HG03342 (cell line): ENCODE results near the gene APOL6.
"Not testable (repeated sequence)": the region's sequence is repeated elsewhere in the genome, so short reads cannot be mapped to it uniquely, and the experiment has no call there.

Experiments used
- ATAC-seq: cut with Tn5 transposase; IDR thresholded peaks from one replicate; pipeline ENCODE4 v1.9.1; 2021; ENCODE audit warnings: mild to moderate bottlenecking, moderate library complexity; ENCODE audit not compliant: unreplicated experiment

Gene APOL6

GRCh38 chr22:35674335-35674734 lies 26.1 kb downstream of the APOL6 start:
- no peak for ATAC-seq

GRCh38 chr22:35676065-35676464 lies 27.8 kb downstream of the APOL6 start:
- not testable (repeated sequence) for ATAC-seq

GRCh38 chr22:35677460-35678187 lies 29.4 kb downstream of the APOL6 start:
- no peak for ATAC-seq

GRCh38 chr22:35678836-35679235 lies 30.6 kb downstream of the APOL6 start:
- ATAC-seq = no peak

GRCh38 chr22:35679492-35679891 lies 31.2 kb downstream of the APOL6 start:
- ATAC-seq = not testable (repeated sequence)

GRCh38 chr22:35681454-35682052 lies 33.3 kb downstream of the APOL6 start:
- no peak for ATAC-seq

- ATAC-seq = no peak
These were observed 35.3 kb downstream of the APOL6 start for GRCh38 chr22:35683560-35683959.

- no peak for ATAC-seq
These were observed 36.0 kb downstream of the APOL6 start for GRCh38 chr22:35684270-35684700.

GRCh38 chr22:35684732-35685131 lies 36.5 kb downstream of the APOL6 start:
- ATAC-seq = no peak

GRCh38 chr22:35685731-35686130 lies 37.5 kb downstream of the APOL6 start:
- ATAC-seq = no peak

GRCh38 chr22:35686298-35686697 lies 38.1 kb downstream of the APOL6 start:
- no peak for ATAC-seq

GRCh38 chr22:35687461-35687860 lies 39.2 kb downstream of the APOL6 start:
- no peak for ATAC-seq

GRCh38 chr22:35688913-35689675 lies 40.8 kb downstream of the APOL6 start:
- ATAC-seq = no peak

- no peak for ATAC-seq
These were observed 41.8 kb downstream of the APOL6 start for GRCh38 chr22:35690001-35690400.

- no peak for ATAC-seq
These were observed 47.0 kb downstream of the APOL6 start for GRCh38 chr22:35695202-35695601.

GRCh38 chr22:35697142-35697541 lies 48.9 kb downstream of the APOL6 start:
- ATAC-seq = no peak

GRCh38 chr22:35699852-35700251 lies 51.6 kb downstream of the APOL6 start:
- not testable (repeated sequence) for ATAC-seq

- ATAC-seq = no peak
These were observed 55.8 kb downstream of the APOL6 start for GRCh38 chr22:35703861-35704584.

- ATAC-seq = no peak
These were observed 56.9 kb downstream of the APOL6 start for GRCh38 chr22:35705141-35705540.

GRCh38 chr22:35708453-35708852 lies 60.2 kb downstream of the APOL6 start:
- no peak for ATAC-seq

- no peak for ATAC-seq
These were observed 60.7 kb downstream of the APOL6 start for GRCh38 chr22:35708917-35709316.
